Panc1 (cell line): ENCODE measurements around the gene SLC25A13. TPM values are rescaled to one million over a fixed set of nuclear protein-coding genes. Genes with fewer than 3 reads are reported as not detected.

Experiments
- ATAC-seq: fragments of 200-7000 bp; cut with Tn5 transposase; 2 replicates; pipeline ENCODE4 v1.9.1; 2020; ENCODE audit warnings: mild to moderate bottlenecking, moderate library complexity
- BruUV-seq: library from RNA; stranded (reverse); fragments of 400-500 nt; replicated peaks from 2 replicates; lab custom pipeline; 2021; lab: Mats Ljungman, UMichigan
- CTCF ChIA-PET: fragments of 300-600 bp; sonication (Branson Sonifier 250); formaldehyde crosslinking; loops from one replicate; lab custom pipeline; 2022; ENCODE audit warnings: antibody characterized with exemption; lab: Charles Lee
- POLR2A ChIA-PET: fragments of 300-600 bp; sonication (Branson Sonifier 250); formaldehyde crosslinking; loops from one replicate; lab custom pipeline; 2022; ENCODE audit warnings: antibody characterized with exemption; lab: Charles Lee
- DNase-seq: peaks from one replicate; pipeline ENCODE4 v3.0.0-alpha.2; 2010; ENCODE audit warnings: low read depth, low spot score
- H3K27ac ChIP-seq: 2 replicates; pipeline ENCODE4 v1.5.1; 2011; ENCODE audit warnings: mild to moderate bottlenecking, low read length, inconsistent platforms
- H3K27me3 ChIP-seq: fragments of 200-500 bp; sonication (Bioruptor generic); 2 replicates; pipeline ENCODE4 v1.6.0; 2014; ENCODE audit warnings: low read length, inconsistent platforms; ENCODE audit not compliant: control insufficient read depth, insufficient read depth
- H3K36me3 ChIP-seq: fragments of 200-500 bp; sonication (Bioruptor generic); 2 replicates; pipeline ENCODE4 v1.5.1; 2014; ENCODE audit warnings: inconsistent platforms, mild to moderate bottlenecking, low read length, moderate library complexity; ENCODE audit not compliant: control insufficient read depth, insufficient read depth
- H3K4me1 ChIP-seq: 2 replicates; pipeline ENCODE4 v1.5.1; 2011; ENCODE audit warnings: inconsistent platforms, mild to moderate bottlenecking, low read length, moderate library complexity; ENCODE audit not compliant: control insufficient read depth, insufficient read depth
- H3K4me3 ChIP-seq, 2 experiments: 2 replicates each; pipeline ENCODE4 v1.5.1; 2011 to 2012; ENCODE audit warnings: low read depth in 2 of 2, low read length in 2 of 2, mild to moderate bottlenecking in 2 of 2, inconsistent platforms in 1 of 2, moderate library complexity in 1 of 2
- H3K9me3 ChIP-seq: fragments of 200-500 bp; sonication (Bioruptor generic); 2 replicates; pipeline ENCODE4 v1.5.1; 2014; ENCODE audit warnings: low read depth, mild to moderate bottlenecking, inconsistent platforms, low read length, moderate library complexity; ENCODE audit not compliant: control insufficient read depth, insufficient read depth
- CTCF ChIP-seq: fragments of 450-650 bp; IDR thresholded peaks from 2 replicates; pipeline ENCODE4 v1.5.1; 2017; ENCODE audit warnings: mild to moderate bottlenecking
- POLR2AphosphoS5 ChIP-seq: IDR thresholded peaks from 2 replicates; pipeline ENCODE4 v1.6.1; 2012; ENCODE audit warnings: mild to moderate bottlenecking, low read depth, low read length, moderate library complexity
- SIN3A ChIP-seq: IDR thresholded peaks from 2 replicates; pipeline ENCODE4 v1.6.1; 2012; ENCODE audit warnings: low read depth, mild to moderate bottlenecking, low read length, moderate library complexity, borderline replicate concordance; ENCODE audit not compliant: insufficient read depth
- TCF7L2 ChIP-seq: IDR thresholded peaks from 2 replicates; pipeline ENCODE4 v1.6.1; 2011; ENCODE audit warnings: mild to moderate bottlenecking, low read depth, low read length, inconsistent platforms
- in situ Hi-C: cut with HindIII; loops from 2 replicates; pipeline ENCODE4 v1.10.0; 2016; ENCODE audit warnings: low sequenced_read_pairs, low pct_unique_long_range_greater_than_20kb
- intact Hi-C: fragments of 100-400 bp; cut with micrococcal nuclease; formaldehyde crosslinking; loops from one replicate; pipeline ENCODE4 v1.10.0; 2022; ENCODE audit not compliant: unreplicated experiment
- total RNA-seq: library from RNA; stranded (reverse); gene quantifications from one replicate; pipeline ENCODE4 v1.2.1, GENCODE V29; 2021; ENCODE audit not compliant: unreplicated experiment
- TF ChIP-seq, protein P1 (sequence below), 2 experiments: IDR thresholded peaks; 2 replicates each; pipeline ENCODE4 v1.6.1; 2011 to 2012; ENCODE audit warnings: low read depth in 2 of 2, control low read depth in 1 of 2, low read length in 1 of 2, mild to moderate bottlenecking in 1 of 2, moderate library complexity in 1 of 2; ENCODE audit not compliant: insufficient read depth in 1 of 2

SLC25A13 gene
- total RNA-seq, 1 experiment from 2014 or later: 69.4 TPM

GRCh38 chr7:96199421-96199820 is 122.5 kb downstream of the SLC25A13 start:
- in situ Hi-C loops: no loop called here
- no peaks in the 10 kb centered on the region for H3K9me3 ChIP-seq
- no peak for DNase-seq
- CTCF ChIA-PET: no interaction called here
- H3K27ac ChIP-seq: no peak overlapping the region
- intact Hi-C loops: no loop called here
- no peaks in the 10 kb centered on the region; the same call in 1 of the 2 replicates for H3K36me3 ChIP-seq
- no peak overlapping the region for H3K4me3 ChIP-seq
- no peak for ATAC-seq
- H3K4me1 ChIP-seq: no peaks in the 10 kb centered on the region; the same call in 1 of the 2 replicates
- TF ChIP-seq POLR2AphosphoS5 (no peak), CTCF (no peak), TCF7L2 (no peak), SIN3A (no peak)
- H3K27me3 ChIP-seq: no peaks in the 10 kb centered on the region
- BruUV-seq: no TSS peak
- POLR2A ChIA-PET: no interaction called here

DNA sequence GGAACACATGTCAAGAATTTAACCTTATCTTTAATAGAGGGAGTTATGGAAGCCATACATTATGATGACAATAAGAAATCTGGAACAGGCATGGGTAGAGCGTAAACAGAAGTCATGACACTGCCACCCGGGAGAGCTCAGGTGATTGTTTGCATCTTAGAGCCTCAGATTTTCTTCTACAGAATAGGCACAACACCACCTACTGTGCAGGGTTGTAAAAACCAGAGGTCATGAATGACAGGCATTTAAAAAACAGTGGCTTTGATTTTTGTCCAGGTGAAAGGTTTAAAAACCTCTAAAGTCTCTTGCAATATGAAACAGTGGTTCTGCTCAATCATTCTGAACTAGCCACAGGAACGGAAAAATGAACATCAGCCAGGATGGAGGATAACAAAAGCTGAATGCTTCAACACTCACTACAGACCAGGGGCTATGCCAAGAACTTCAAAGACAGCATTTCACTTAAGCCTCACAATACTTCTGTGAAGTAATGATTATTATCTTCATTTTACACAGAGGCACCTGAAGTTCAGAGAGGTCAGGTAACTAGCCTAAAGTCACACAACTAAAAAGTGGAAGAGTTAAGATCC is 123.8 kb downstream of the SLC25A13 start:
- CTCF ChIA-PET: no interaction called here
- BruUV-seq: no TSS peak
- intact Hi-C loops: no loop called here
- Histone ChIP-seq H3K27me3 (no peaks in the 10 kb centered on the region), H3K9me3 (no peaks in the 10 kb centered on the region), H3K4me3 (no peak overlapping the region), H3K4me1 (no peaks in the 10 kb centered on the region; the same call in 1 of the 2 replicates), H3K27ac (no peak overlapping the region), H3K36me3 (no peaks in the 10 kb centered on the region; the same call in 1 of the 2 replicates)
- POLR2A ChIA-PET: no interaction called here
- ATAC-seq (no peak), DNase-seq (no peak)
- TF ChIP-seq TCF7L2 (peak; percentile 73), SIN3A (no peak)
- in situ Hi-C loops: no loop called here

DNA sequence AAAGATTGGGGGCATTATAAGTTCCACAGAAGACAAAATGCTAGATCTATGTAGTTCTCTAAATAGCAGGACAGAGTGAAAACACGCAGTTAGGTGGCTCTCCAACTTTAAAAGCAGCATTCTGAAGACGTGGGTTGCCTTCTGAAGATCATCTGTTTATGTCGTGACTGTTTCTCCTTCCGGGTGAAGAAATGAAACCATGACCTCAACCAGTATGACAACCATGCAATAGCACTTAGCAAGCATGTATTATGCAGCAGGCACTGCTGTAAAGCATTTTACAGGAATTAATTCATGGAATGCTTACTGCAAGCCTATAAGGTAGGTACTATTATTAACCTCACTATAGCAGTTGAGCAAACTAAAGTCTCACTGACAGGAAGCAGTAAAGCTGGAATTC is 125.2 kb downstream of the SLC25A13 start:
- TF ChIP-seq TCF7L2 (no peak), POLR2AphosphoS5 (no peak), SIN3A (no peak), CTCF (no peak)
- TF ChIP-seq, protein P1, sequence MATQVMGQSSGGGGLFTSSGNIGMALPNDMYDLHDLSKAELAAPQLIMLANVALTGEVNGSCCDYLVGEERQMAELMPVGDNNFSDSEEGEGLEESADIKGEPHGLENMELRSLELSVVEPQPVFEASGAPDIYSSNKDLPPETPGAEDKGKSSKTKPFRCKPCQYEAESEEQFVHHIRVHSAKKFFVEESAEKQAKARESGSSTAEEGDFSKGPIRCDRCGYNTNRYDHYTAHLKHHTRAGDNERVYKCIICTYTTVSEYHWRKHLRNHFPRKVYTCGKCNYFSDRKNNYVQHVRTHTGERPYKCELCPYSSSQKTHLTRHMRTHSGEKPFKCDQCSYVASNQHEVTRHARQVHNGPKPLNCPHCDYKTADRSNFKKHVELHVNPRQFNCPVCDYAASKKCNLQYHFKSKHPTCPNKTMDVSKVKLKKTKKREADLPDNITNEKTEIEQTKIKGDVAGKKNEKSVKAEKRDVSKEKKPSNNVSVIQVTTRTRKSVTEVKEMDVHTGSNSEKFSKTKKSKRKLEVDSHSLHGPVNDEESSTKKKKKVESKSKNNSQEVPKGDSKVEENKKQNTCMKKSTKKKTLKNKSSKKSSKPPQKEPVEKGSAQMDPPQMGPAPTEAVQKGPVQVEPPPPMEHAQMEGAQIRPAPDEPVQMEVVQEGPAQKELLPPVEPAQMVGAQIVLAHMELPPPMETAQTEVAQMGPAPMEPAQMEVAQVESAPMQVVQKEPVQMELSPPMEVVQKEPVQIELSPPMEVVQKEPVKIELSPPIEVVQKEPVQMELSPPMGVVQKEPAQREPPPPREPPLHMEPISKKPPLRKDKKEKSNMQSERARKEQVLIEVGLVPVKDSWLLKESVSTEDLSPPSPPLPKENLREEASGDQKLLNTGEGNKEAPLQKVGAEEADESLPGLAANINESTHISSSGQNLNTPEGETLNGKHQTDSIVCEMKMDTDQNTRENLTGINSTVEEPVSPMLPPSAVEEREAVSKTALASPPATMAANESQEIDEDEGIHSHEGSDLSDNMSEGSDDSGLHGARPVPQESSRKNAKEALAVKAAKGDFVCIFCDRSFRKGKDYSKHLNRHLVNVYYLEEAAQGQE (IDR thresholded peaks at IDR 0.05; ENCODE audit: insufficient read depth in 1 of 2, low read depth in 2 of 2, low read length in 1 of 2): no peak
- H3K36me3 ChIP-seq: no peaks in the 10 kb centered on the region; the same call in 1 of the 2 replicates
- H3K27me3 ChIP-seq: no peaks in the 10 kb centered on the region
- BruUV-seq: no TSS peak
- intact Hi-C loops (no loop called here), in situ Hi-C loops (no loop called here)
- no peak overlapping the region for H3K27ac ChIP-seq
- ChIA-PET CTCF (no interaction called here), POLR2A (no interaction called here)
- H3K4me3 ChIP-seq: no peak overlapping the region
- ATAC-seq: no peak
- no peaks in the 10 kb centered on the region for H3K9me3 ChIP-seq
- no peak for DNase-seq
- no peaks in the 10 kb centered on the region; the same call in 1 of the 2 replicates for H3K4me1 ChIP-seq
